ENCODE measurements around the gene BMP8A.

GRCh38 chr1:39481289-39481688, 10.1 kb upstream of the BMP8A start:
- TF ChIP-seq REST (IDR thresholded peaks at IDR 0.05; ENCODE audit: insufficient read depth in 1 of 2, low read depth in 2 of 2, low read length in 2 of 2) = no peak
- TF ChIP-seq TAF1 (IDR thresholded peaks at IDR 0.05; ENCODE audit: borderline replicate concordance, insufficient read depth, low read length) = no peak
- TF ChIP-seq POLR2AphosphoS5 (IDR thresholded peaks at IDR 0.05; ENCODE audit: low read depth, low read length) = no peak
